K562 (cell line): ENCODE results near the gene CPA2. TPM values are rescaled to one million over a fixed set of nuclear protein-coding genes. Genes with fewer than 3 reads are reported as not detected.

ENCODE experiments used
- ARHGAP35 ChIP-seq: fragments of 450-650 bp; IDR thresholded peaks from 2 replicates; pipeline ENCODE4 v1.6.1; 2018; ENCODE audit not compliant: partially characterized antibody
- ARID2 ChIP-seq: fragments of 450-650 bp; IDR thresholded peaks from 2 replicates; pipeline ENCODE4 v1.6.1; 2017; ENCODE audit warnings: antibody characterized with exemption, mild to moderate bottlenecking
- ATF1 ChIP-seq, 2 experiments: fragments of 450-650 bp in 1 of 2; IDR thresholded peaks; 2 replicates each; pipeline ENCODE4 v1.6.1; 2016; ENCODE audit warnings: missing compliant biosample characterization in 1 of 2, missing genetic modification characterization in 1 of 2
- BCL6 ChIP-seq: fragments of 250-450 bp; sonication (Bioruptor Pico); IDR thresholded peaks from 2 replicates; pipeline ENCODE4 v1.4.0; 2020
- MECOM ChIP-seq: fragments of 250-450 bp; sonication (Bioruptor Pico); IDR thresholded peaks from 2 replicates; pipeline ENCODE4 v1.8.0; 2022; ENCODE audit warnings: inconsistent platforms
- MTA1 ChIP-seq: fragments of 450-650 bp; IDR thresholded peaks from 2 replicates; pipeline ENCODE4 v1.6.1; 2017; ENCODE audit warnings: borderline replicate concordance
- RUNX1 ChIP-seq: sonication (generic); IDR thresholded peaks from 2 replicates; pipeline ENCODE4 v1.6.1; 2016; ENCODE audit warnings: antibody characterized with exemption, low read depth
- SMAD3 ChIP-seq: fragments of 450-650 bp; formaldehyde crosslinking; conservative IDR thresholded peaks from 2 replicates; pipeline ENCODE4 v1.4.0; 2020; ENCODE audit warnings: mild to moderate bottlenecking
- STAT5A ChIP-seq: IDR thresholded peaks from 2 replicates; pipeline ENCODE4 v1.6.1; 2012; ENCODE audit warnings: low read length, inconsistent platforms, borderline replicate concordance
- U2AF1 ChIP-seq: fragments of 200-400 bp; formaldehyde crosslinking; optimal IDR thresholded peaks from 2 replicates; pipeline ENCODE3; 2017; ENCODE audit warnings: mild to moderate bottlenecking, low read depth, low read length, moderate library complexity
- ZBTB8A ChIP-seq: fragments of 450-650 bp; IDR thresholded peaks from 2 replicates; pipeline ENCODE4 v1.6.1; 2018; ENCODE audit warnings: mild to moderate bottlenecking, moderate library complexity; ENCODE audit not compliant: partially characterized antibody
- ZFP36 ChIP-seq: fragments of 150-350 bp; IDR thresholded peaks from 2 replicates; pipeline ENCODE4 v1.6.1; 2018; ENCODE audit warnings: low read length, low read depth; ENCODE audit not compliant: partially characterized antibody
- ZKSCAN3 ChIP-seq: fragments of 250-450 bp; sonication (Bioruptor Pico); IDR thresholded peaks from 2 replicates; pipeline ENCODE4 v1.4.0; 2020
- ZNF24 ChIP-seq: fragments of 450-650 bp; IDR thresholded peaks from 2 replicates; pipeline ENCODE4 v1.6.1; 2016
- ZNF695 ChIP-seq: fragments of 450-650 bp; formaldehyde crosslinking; IDR thresholded peaks from 2 replicates; pipeline ENCODE4 v1.4.0; 2020; ENCODE audit warnings: mild to moderate bottlenecking, moderate library complexity
- ZNF696 ChIP-seq: fragments of 250-450 bp; sonication (Bioruptor Pico); conservative IDR thresholded peaks from 2 replicates; pipeline ENCODE4 v1.4.0; 2020; ENCODE audit warnings: mild to moderate bottlenecking, moderate library complexity
- polyA plus RNA-seq, 8 experiments: library from polyadenylated mRNA; depleted of rRNA in 4 of 8; stranded (reverse) in 5 of 8; unstranded in 3 of 8; fragments of >200 nt; fragmentation: Nextera tagmentation in 2 of 8; fragmentation: Illumina TruSeq in 1 of 8; extraction: Ambion mirVana in 2 of 8; extraction: Trizol in 1 of 8; gene quantifications; 2 replicates each; pipeline versions ENCODE4 v1.2.1 to v1.2.3, GENCODE V29; 2011 to 2014; ENCODE audit warnings: inconsistent platforms in 1 of 8, missing spikeins in 1 of 8
- total RNA-seq, 7 experiments: library from RNA; depleted of rRNA in 6 of 7; stranded (reverse); fragments of >200 nt in 6 of 7; fragmentation: Illumina TruSeq in 2 of 7; extraction: Trizol in 2 of 7; gene quantifications; 2 replicates each; pipeline versions ENCODE4 v1.2.1 to v1.2.3, GENCODE V29; 2011 to 2021; ENCODE audit warnings: low replicate concordance in 1 of 7
- TF ChIP-seq, protein P1 (sequence below): sonication (generic); formaldehyde crosslinking; IDR thresholded peaks from 2 replicates; pipeline ENCODE4 v1.4.0; 2020; ENCODE audit warnings: mild to moderate bottlenecking, missing genetic modification reagents
- TF ChIP-seq, protein P2 (sequence below), 3 experiments: fragments of 200-800 bp in 1 of 3; fragments of 250-450 bp in 1 of 3; fragments of 450-650 bp in 1 of 3; sonication (Bioruptor Pico) in 1 of 3; sonication (Bioruptor generic) in 1 of 3; formaldehyde crosslinking in 1 of 3; IDR thresholded peaks; 2 replicates each; pipeline versions ENCODE4 v1.6.1 to v1.8.0; 2016 to 2022; ENCODE audit warnings: mild to moderate bottlenecking in 2 of 3, missing genetic modification characterization in 2 of 3, missing compliant biosample characterization in 1 of 3, moderate library complexity in 1 of 3
- TF ChIP-seq, protein P3 (sequence below): fragments of 250-450 bp; sonication (Bioruptor Pico); IDR thresholded peaks from 2 replicates; pipeline ENCODE4 v1.8.0; 2022; ENCODE audit warnings: moderate library complexity, mild to moderate bottlenecking, inconsistent platforms
- TF ChIP-seq, protein P4 (sequence below): fragments of 250-450 bp; sonication (Bioruptor Pico); IDR thresholded peaks from 2 replicates; pipeline ENCODE4 v1.4.0; 2020; ENCODE audit warnings: mild to moderate bottlenecking, moderate library complexity

The CPA2 gene
- total and polyA plus RNA-seq, 9 of the 15 experiments (the other 6 are each of a cell fraction or from before 2014, with no cell fraction given), result 0.04 to 0.84 (median 0.09) TPM; not detected in 4

DNA sequence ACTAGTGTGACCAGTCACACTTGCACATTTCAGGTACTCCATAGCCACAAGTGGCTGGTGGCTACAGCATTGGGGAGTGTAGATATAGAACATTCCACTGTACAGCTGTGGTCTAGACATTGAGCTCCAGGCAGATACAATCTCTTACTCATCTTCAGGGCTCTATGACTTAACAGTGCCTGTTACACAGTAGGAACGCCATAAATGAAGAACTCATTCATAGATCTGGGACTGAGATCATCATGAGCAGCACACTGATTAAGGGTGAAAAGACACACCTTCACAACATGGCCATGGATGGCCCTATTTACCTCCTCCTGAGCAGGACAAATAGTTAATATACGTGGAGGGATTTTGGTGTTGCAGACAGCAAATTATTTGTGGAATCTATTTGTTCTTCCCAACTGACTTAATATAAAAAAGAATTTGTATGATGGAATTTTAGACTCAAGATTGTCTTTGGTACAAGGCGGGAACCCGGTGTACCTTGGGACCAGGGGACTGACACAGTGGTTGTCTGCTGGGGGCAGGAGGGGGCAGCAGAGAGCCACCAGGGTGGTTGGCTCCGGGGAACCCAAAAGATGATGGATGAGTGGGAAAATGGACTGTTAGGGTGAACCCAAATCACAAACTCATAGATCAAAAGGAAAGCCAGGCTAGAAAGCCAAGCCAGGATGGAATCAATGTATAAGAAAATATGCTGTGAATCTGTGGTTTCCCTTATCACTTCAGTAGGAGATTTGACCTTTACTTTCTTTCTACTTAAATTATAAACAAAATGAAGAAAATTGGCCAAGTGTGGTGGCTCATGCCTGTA is 24.3 kb upstream of the CPA2 start (continued):
- TF ChIP-seq, protein P1, sequence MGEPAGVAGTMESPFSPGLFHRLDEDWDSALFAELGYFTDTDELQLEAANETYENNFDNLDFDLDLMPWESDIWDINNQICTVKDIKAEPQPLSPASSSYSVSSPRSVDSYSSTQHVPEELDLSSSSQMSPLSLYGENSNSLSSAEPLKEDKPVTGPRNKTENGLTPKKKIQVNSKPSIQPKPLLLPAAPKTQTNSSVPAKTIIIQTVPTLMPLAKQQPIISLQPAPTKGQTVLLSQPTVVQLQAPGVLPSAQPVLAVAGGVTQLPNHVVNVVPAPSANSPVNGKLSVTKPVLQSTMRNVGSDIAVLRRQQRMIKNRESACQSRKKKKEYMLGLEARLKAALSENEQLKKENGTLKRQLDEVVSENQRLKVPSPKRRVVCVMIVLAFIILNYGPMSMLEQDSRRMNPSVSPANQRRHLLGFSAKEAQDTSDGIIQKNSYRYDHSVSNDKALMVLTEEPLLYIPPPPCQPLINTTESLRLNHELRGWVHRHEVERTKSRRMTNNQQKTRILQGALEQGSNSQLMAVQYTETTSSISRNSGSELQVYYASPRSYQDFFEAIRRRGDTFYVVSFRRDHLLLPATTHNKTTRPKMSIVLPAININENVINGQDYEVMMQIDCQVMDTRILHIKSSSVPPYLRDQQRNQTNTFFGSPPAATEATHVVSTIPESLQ, result no peak
- TF ChIP-seq ATF1 (CRISPR knock-in tag; IDR thresholded peaks at IDR 0.05), result no peak
- peak; percentile 71 for TF ChIP-seq ATF1 (tag; IDR thresholded peaks at IDR 0.05)
- no peak for TF ChIP-seq ZBTB8A
- TF ChIP-seq RUNX1, result no peak
- TF ChIP-seq ZNF696 (CRISPR knock-in tag), result no peak
- peak; percentile 60; the same call in 1 of the 2 replicates for TF ChIP-seq ARID2
- no peak for TF ChIP-seq ARHGAP35
- TF ChIP-seq STAT5A, result 0 out of 2 replicates have a peak, but pooled peaks have one; percentile 39
- TF ChIP-seq, protein P2, sequence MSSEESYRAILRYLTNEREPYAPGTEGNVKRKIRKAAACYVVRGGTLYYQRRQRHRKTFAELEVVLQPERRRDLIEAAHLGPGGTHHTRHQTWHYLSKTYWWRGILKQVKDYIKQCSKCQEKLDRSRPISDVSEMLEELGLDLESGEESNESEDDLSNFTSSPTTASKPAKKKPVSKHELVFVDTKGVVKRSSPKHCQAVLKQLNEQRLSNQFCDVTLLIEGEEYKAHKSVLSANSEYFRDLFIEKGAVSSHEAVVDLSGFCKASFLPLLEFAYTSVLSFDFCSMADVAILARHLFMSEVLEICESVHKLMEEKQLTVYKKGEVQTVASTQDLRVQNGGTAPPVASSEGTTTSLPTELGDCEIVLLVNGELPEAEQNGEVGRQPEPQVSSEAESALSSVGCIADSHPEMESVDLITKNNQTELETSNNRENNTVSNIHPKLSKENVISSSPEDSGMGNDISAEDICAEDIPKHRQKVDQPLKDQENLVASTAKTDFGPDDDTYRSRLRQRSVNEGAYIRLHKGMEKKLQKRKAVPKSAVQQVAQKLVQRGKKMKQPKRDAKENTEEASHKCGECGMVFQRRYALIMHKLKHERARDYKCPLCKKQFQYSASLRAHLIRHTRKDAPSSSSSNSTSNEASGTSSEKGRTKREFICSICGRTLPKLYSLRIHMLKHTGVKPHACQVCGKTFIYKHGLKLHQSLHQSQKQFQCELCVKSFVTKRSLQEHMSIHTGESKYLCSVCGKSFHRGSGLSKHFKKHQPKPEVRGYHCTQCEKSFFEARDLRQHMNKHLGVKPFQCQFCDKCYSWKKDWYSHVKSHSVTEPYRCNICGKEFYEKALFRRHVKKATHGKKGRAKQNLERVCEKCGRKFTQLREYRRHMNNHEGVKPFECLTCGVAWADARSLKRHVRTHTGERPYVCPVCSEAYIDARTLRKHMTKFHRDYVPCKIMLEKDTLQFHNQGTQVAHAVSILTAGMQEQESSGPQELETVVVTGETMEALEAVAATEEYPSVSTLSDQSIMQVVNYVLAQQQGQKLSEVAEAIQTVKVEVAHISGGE (CRISPR knock-in tag; IDR thresholded peaks at IDR 0.05), result peak in 1 of 3 experiments; percentile 33; a peak in 1 of 6 replicates
- TF ChIP-seq, protein P3, sequence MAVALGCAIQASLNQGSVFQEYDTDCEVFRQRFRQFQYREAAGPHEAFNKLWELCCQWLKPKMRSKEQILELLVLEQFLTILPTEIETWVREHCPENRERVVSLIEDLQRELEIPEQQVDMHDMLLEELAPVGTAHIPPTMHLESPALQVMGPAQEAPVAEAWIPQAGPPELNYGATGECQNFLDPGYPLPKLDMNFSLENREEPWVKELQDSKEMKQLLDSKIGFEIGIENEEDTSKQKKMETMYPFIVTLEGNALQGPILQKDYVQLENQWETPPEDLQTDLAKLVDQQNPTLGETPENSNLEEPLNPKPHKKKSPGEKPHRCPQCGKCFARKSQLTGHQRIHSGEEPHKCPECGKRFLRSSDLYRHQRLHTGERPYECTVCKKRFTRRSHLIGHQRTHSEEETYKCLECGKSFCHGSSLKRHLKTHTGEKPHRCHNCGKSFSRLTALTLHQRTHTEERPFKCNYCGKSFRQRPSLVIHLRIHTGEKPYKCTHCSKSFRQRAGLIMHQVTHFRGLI, result no peak
- TF ChIP-seq U2AF1, result no peak
- peak; percentile 76 for TF ChIP-seq MTA1
- 0 out of 2 replicates have a peak, but pooled peaks have one; percentile 59 for TF ChIP-seq MECOM (CRISPR knock-in tag)
- no peak for TF ChIP-seq BCL6
- TF ChIP-seq, protein P4, sequence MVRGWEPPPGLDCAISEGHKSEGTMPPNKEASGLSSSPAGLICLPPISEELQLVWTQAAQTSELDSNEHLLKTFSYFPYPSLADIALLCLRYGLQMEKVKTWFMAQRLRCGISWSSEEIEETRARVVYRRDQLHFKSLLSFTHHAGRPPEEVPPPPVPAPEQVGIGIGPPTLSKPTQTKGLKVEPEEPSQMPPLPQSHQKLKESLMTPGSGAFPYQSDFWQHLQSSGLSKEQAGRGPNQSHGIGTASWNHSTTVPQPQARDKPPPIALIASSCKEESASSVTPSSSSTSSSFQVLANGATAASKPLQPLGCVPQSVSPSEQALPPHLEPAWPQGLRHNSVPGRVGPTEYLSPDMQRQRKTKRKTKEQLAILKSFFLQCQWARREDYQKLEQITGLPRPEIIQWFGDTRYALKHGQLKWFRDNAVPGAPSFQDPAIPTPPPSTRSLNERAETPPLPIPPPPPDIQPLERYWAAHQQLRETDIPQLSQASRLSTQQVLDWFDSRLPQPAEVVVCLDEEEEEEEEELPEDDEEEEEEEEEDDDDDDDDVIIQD (CRISPR knock-in tag), result no peak
- no peak for TF ChIP-seq ZNF695 (CRISPR knock-in tag)
- TF ChIP-seq ZKSCAN3, result no peak
- TF ChIP-seq ZNF24, result no peak
- TF ChIP-seq ZFP36, result peak; percentile 11
- TF ChIP-seq SMAD3 (CRISPR knock-in tag), result peak; percentile 72; the same call in 1 of the 2 replicates
